ENCODE results near the gene RNMT.

- TF ChIP-seq CTCF (IDR thresholded peaks at IDR 0.05 in 2 of 3, conservative IDR thresholded peaks at IDR 0.05 in 1 of 3; ENCODE audit: borderline replicate concordance in 1 of 3, insufficient read depth in 1 of 3, low read depth in 2 of 3, low read length in 2 of 3) (no peak), POLR2A (IDR thresholded peaks at IDR 0.05; ENCODE audit: borderline replicate concordance, extremely low read depth, insufficient read depth, insufficient read length) (no peak), SP1 (IDR thresholded peaks at IDR 0.05; ENCODE audit: low read depth) (no peak), JUND (IDR thresholded peaks at IDR 0.05) (no peak), REST (IDR thresholded peaks at IDR 0.05; ENCODE audit: low read depth) (no peak), RAD21 (IDR thresholded peaks at IDR 0.05; ENCODE audit: low read depth) (no peak)
Measured at GRCh38 chr18:13684546-13684945, 41.9 kb upstream of the RNMT start.

All from HCT116 (cell line).